GM23248 (cell line): Measurements from ENCODE around the gene CAPN11.

Experiments used
- EZH2 ChIP-seq: fragments of 200-600 bp; sonication (generic); IDR thresholded peaks from 2 replicates; pipeline ENCODE4 v1.6.1; 2018; ENCODE audit warnings: antibody characterized with exemption, mild to moderate bottlenecking; ENCODE audit not compliant: insufficient read depth, poor library complexity, severe bottlenecking
- EZH2phosphoT487 ChIP-seq: fragments of 200-600 bp; sonication (generic); IDR thresholded peaks from 2 replicates; pipeline ENCODE4 v1.6.1; 2018; ENCODE audit warnings: antibody characterized with exemption, moderate library complexity, mild to moderate bottlenecking, low read depth; ENCODE audit not compliant: insufficient read depth

- TF ChIP-seq EZH2 (no peak), EZH2phosphoT487 (no peak)
Measured at GRCh38 chr6:44203955-44204354, 45.3 kb downstream of the CAPN11 start.
